Suprapubic skin (tissue), 4 donors: Measurements from ENCODE around the gene CDC42EP1. TPM values are rescaled to one million over a fixed set of nuclear protein-coding genes. Genes with fewer than 3 reads are reported as not detected.
A peak's percentile ranks its signal among the peaks of the same experiment; 100 is the strongest.

Source experiments
- DNase-seq, 2 donors: peaks; one replicate each; pipeline ENCODE4 v3.0.0-alpha.2; 2019; ENCODE audit warnings: low spot score in 2 of 2
- H3K27ac ChIP-seq: fragments of 200-600 bp; sonication (generic); one replicate; pipeline ENCODE4 v1.5.1; 2019
- H3K27me3 ChIP-seq: fragments of 200-600 bp; sonication (generic); one replicate; pipeline ENCODE4 v1.5.1; 2019
- H3K36me3 ChIP-seq: fragments of 200-600 bp; sonication (generic); one replicate; pipeline ENCODE4 v1.5.1; 2019
- H3K4me1 ChIP-seq: fragments of 200-600 bp; sonication (generic); one replicate; pipeline ENCODE4 v1.5.1; 2019
- H3K4me3 ChIP-seq: fragments of 200-600 bp; sonication (generic); one replicate; pipeline ENCODE4 v1.5.1; 2019; ENCODE audit warnings: mild to moderate bottlenecking
- H3K9me3 ChIP-seq: fragments of 200-600 bp; sonication (generic); one replicate; pipeline ENCODE4 v1.5.1; 2019
- EP300 ChIP-seq: sonication (generic); formaldehyde crosslinking; IDR thresholded peaks from one replicate; pipeline ENCODE4 v1.6.1; 2017; ENCODE audit warnings: antibody characterized with exemption
- POLR2A ChIP-seq, 2 donors: fragments of 450-650 bp; IDR thresholded peaks; one replicate each; pipeline ENCODE4 v1.6.1; 2017; ENCODE audit warnings: antibody characterized with exemption in 2 of 2, mild to moderate bottlenecking in 2 of 2, moderate library complexity in 2 of 2
- POLR2AphosphoS5 ChIP-seq, 3 donors: sonication (generic); formaldehyde crosslinking; IDR thresholded peaks; one replicate each; pipeline ENCODE4 v1.6.1; 2017; ENCODE audit warnings: antibody characterized with exemption in 3 of 3
- WGBS: methylation state at CpG from one replicate; pipeline ENCODE4 v1.1.5; 2018; 5-methylcytosine and 5-hydroxymethylcytosine counted together
- total RNA-seq, 4 donors: library from RNA; depleted of rRNA; stranded (reverse); fragments of >200 nt; gene quantifications; one replicate each; pipeline ENCODE4 v1.1.0, GENCODE V29; 2016
- TF ChIP-seq, protein P1 (sequence below), 2 donors: fragments of 200-600 bp in 1 of 2; fragments of 450-650 bp in 1 of 2; sonication (generic) in 1 of 2; IDR thresholded peaks; one replicate each; pipeline ENCODE4 v1.5.1; 2016 to 2019; ENCODE audit warnings: antibody characterized with exemption in 2 of 2, mild to moderate bottlenecking in 1 of 2, moderate library complexity in 1 of 2

CDC42EP1 gene
- total RNA-seq, 4 donors from 2014 or later: 32.1 to 93.7 (median 80.9) TPM

DNA sequence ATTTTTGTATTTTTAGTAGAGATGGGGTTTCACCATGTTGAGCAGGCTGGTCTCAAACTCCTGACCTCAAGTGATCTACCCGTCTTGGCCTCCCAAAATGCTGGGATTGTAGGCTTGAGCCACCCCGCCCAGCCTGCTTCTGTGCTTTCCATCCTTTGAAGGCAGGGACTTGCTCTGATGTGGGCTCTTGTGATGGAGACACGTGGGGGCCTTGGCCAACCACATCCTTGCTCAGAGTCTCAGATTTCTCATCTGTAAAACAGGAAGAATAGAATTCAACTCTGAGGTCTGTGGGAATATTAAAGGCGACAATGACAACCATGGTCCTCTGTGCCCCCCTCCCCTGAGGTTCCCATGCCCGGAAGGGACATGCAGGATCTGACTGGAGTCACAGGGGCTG is 44.6 kb downstream of the CDC42EP1 start:
- 60% methylated on average over 5 of the region's 5 CpGs for WGBS
- peaks cover 37% of the 10 kb centered on the region for H3K4me1 ChIP-seq
- no peak for DNase-seq
- H3K4me3 ChIP-seq: no peak overlapping the region
- TF ChIP-seq POLR2A (IDR thresholded peaks at IDR 0.05): no peak
- no peak for TF ChIP-seq EP300
- TF ChIP-seq POLR2AphosphoS5 (IDR thresholded peaks at IDR 0.05): no peak
- TF ChIP-seq, protein P1, sequence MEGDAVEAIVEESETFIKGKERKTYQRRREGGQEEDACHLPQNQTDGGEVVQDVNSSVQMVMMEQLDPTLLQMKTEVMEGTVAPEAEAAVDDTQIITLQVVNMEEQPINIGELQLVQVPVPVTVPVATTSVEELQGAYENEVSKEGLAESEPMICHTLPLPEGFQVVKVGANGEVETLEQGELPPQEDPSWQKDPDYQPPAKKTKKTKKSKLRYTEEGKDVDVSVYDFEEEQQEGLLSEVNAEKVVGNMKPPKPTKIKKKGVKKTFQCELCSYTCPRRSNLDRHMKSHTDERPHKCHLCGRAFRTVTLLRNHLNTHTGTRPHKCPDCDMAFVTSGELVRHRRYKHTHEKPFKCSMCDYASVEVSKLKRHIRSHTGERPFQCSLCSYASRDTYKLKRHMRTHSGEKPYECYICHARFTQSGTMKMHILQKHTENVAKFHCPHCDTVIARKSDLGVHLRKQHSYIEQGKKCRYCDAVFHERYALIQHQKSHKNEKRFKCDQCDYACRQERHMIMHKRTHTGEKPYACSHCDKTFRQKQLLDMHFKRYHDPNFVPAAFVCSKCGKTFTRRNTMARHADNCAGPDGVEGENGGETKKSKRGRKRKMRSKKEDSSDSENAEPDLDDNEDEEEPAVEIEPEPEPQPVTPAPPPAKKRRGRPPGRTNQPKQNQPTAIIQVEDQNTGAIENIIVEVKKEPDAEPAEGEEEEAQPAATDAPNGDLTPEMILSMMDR (IDR thresholded peaks at IDR 0.05): no peak
- no peak overlapping the region for H3K27ac ChIP-seq
- no peaks in the 10 kb centered on the region for H3K9me3 ChIP-seq
- H3K27me3 ChIP-seq: no peaks in the 10 kb centered on the region
- H3K36me3 ChIP-seq: no peaks in the 10 kb centered on the region

DNA sequence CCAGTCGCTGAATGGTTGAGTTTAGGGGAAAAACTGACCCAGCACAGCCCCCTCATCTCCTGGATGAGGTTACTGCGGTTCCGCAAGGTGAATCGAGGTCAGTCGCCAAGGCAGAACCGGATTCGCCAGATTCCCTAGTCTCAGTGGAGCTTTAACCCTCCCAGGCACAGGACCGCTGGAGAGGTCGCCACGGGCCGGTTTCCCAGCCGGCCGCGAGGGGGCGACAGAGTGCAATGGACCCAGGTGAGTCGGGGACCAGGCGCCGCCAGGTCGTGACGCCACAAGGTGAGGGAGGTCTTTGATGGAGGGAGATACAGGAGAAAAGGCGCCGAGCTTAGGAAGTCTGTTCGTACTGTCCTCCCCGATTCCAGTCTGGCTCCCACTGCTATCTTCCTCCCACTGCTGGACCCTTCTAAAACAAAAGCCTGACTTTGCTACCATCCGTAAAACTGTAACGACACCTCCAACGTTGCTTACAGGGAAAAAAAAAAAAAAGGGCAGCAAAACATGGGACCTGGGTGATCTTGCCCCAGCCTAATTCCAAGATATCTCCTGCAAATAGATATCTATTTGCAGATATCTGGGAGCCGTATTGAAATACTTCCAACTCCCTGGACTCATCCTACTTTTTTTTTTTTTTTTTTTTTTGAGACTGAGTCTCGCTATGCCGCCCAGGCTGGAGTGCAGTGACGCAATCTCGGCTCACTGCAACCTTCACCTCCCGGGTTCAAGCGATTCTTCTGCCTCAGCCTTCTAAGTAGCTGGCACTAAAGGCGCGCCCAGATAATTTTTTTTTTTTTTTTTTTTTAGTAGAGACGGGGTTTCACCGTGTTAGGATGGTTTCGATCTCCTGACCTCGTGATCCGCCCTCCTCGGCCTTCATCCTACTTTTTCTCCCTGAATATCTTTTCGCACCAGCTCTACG is 47.0 kb downstream of the CDC42EP1 start:
- peak; percentile 88 to 90 for DNase-seq
- Histone ChIP-seq H3K9me3 (no peaks in the 10 kb centered on the region), H3K36me3 (no peaks in the 10 kb centered on the region), H3K27me3 (no peaks in the 10 kb centered on the region), H3K4me3 (peak overlapping the region; percentile 85), H3K27ac (peak overlapping the region; percentile 89), H3K4me1 (peaks cover 51% of the 10 kb centered on the region)
- WGBS: 1% methylated on average over 44 of the region's 44 CpGs
- TF ChIP-seq, protein P1 (IDR thresholded peaks at IDR 0.05): peak; percentile 88 to 96
- no peak for TF ChIP-seq POLR2A (IDR thresholded peaks at IDR 0.05)
- peak in 1 of 3 donors; percentile 85 for TF ChIP-seq POLR2AphosphoS5 (IDR thresholded peaks at IDR 0.05)

DNA sequence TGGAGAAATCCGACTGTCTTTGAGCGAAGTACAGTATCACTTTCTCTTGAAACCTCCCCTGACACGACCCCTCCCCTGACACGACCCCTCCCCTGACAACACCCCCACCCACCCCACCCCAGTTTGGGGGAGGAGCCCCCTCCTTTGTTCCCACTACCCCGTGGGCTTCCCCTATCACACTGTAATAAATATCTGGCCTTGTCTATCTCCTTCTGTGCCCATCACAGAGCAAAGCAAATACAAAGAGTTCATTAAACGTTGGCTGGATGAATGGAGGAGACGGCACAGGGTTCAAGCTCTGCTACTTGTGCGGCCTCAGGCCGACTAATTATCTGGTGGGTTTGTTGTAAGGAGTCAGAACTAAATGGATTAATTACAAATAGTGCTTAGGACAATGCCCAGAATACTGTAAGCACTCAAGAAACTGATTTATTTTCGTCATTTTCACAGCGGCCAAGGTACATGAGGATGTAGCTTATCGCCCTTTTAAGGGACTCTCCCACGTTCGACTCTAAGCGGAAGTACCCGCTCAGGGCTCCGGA is 47.7 kb downstream of the CDC42EP1 start:
- Histone ChIP-seq H3K27me3 (no peaks in the 10 kb centered on the region), H3K27ac (peak overlapping the region; percentile 89), H3K36me3 (no peaks in the 10 kb centered on the region), H3K4me3 (peak overlapping the region; percentile 85), H3K9me3 (no peaks in the 10 kb centered on the region), H3K4me1 (peaks cover 57% of the 10 kb centered on the region)
- TF ChIP-seq, protein P1 (IDR thresholded peaks at IDR 0.05): no peak
- no peak for TF ChIP-seq POLR2A (IDR thresholded peaks at IDR 0.05)
- TF ChIP-seq EP300: no peak
- no peak for TF ChIP-seq POLR2AphosphoS5 (IDR thresholded peaks at IDR 0.05)
- no peak for DNase-seq
- WGBS: 0% methylated on average over 17 of the region's 17 CpGs

DNA sequence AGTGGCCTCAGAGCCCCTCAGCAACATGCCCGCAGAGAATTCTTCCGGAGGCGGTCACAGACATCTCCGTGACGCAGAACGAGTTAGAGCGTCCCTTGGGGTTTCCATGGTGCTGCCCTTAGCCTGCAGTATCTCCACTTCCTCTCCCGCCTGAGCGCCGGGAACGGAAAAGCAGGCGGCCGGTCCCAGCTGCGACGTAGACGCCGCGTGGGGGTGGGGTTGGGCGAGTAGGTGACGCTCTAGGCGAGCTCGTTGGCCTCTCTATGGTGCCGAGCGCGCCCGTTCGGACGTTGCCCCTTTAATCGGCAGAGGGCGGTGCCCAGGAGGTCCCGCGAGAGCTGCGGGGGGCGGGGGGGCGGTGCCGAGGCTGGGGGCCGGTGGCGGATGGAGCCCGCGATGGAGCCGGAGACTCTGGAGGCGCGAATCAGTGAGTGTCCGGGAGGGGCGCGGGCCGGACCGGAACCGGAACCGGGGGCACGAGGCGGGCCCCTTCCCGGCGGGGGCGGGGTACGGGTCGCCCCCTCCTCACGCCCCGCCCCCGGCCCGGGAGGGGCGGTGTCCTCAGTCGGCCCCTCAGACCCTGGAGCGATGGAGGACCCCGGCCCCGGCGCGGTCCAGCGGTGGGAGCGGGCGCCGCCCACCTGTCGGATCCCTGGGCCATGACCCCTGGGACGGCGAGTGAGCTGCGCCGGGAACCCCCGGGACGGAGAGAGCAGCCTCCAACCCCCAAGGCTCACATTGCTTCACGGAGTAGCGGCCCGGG is 48.4 kb downstream of the CDC42EP1 start, which contains the start of gene GGA1:
TSS of gene GGA1 (plus strand) at position 358 of the 763 bp plus-strand sequence. CDS start at position 385, 27 bp downstream.
- DNase-seq: peak; percentile 97
- Histone ChIP-seq H3K9me3 (no peaks in the 10 kb centered on the region), H3K4me1 (peaks cover 63% of the 10 kb centered on the region), H3K4me3 (peak within 1 kb of the TSS; percentile 85), H3K36me3 (no peaks in the 10 kb centered on the region), H3K27me3 (no peaks in the 10 kb centered on the region), H3K27ac (peak within 1 kb of the TSS; percentile 89)
- TF ChIP-seq POLR2A (IDR thresholded peaks at IDR 0.05) (no peak), POLR2AphosphoS5 (IDR thresholded peaks at IDR 0.05) (peak in 2 of 3 donors; percentile 84 to 90)
- TF ChIP-seq, protein P1 (IDR thresholded peaks at IDR 0.05): no peak
- 0% methylated on average over 17 of the region's 82 CpGs for WGBS
